KG1 (cell line): ENCODE measurements around the gene TBC1D20.
"Not testable (repeated sequence)": the region's sequence is repeated elsewhere in the genome, so short reads cannot be mapped to it uniquely, and the experiment has no call there.

Experiments used
- DNase-seq: peaks from one replicate; lab custom pipeline; 2025; lab: John Stamatoyannopoulos, UW

Gene TBC1D20

GRCh38 chr20:462199-462991 lies at the start of gene TBC1D20:
Gene TBC1D20, minus strand, starts transcription at chr20:462533. Its CDS starts 128 bp downstream, at chr20:462405.
- peak; percentile 68 for DNase-seq

GRCh38 chr20:510328-511057 lies 48.2 kb upstream of the TBC1D20 start:
- not testable (repeated sequence) for DNase-seq

- DNase-seq: not testable (repeated sequence)
Measured at GRCh38 chr20:508364-508787, 46.0 kb upstream of the TBC1D20 start.

- no peak for DNase-seq
Measured at GRCh38 chr20:507761-508332, 45.5 kb upstream of the TBC1D20 start.

GRCh38 chr20:507006-507758 lies 44.8 kb upstream of the TBC1D20 start:
- no peak for DNase-seq

- no peak for DNase-seq
Measured at GRCh38 chr20:504632-505075, 42.3 kb upstream of the TBC1D20 start.

- no peak for DNase-seq
Measured at GRCh38 chr20:503048-503737, 40.9 kb upstream of the TBC1D20 start.

GRCh38 chr20:497979-498378 lies 35.6 kb upstream of the TBC1D20 start:
- DNase-seq: no peak

- DNase-seq: no peak
Measured at GRCh38 chr20:496126-496696, 33.9 kb upstream of the TBC1D20 start.

- DNase-seq: no peak
Measured at GRCh38 chr20:492159-492558, 29.8 kb upstream of the TBC1D20 start.

- DNase-seq: no peak
Measured at GRCh38 chr20:487655-488054, 25.3 kb upstream of the TBC1D20 start.

- DNase-seq: no peak
Measured at GRCh38 chr20:483815-484644, 21.7 kb upstream of the TBC1D20 start.

GRCh38 chr20:481167-481566 lies 18.8 kb upstream of the TBC1D20 start:
- DNase-seq: no peak

- DNase-seq: no peak
Measured at GRCh38 chr20:480044-480443, 17.7 kb upstream of the TBC1D20 start.

GRCh38 chr20:479487-479886 lies 17.2 kb upstream of the TBC1D20 start:
- no peak for DNase-seq

- DNase-seq: peak; percentile 51
Measured at GRCh38 chr20:478949-479429, 16.7 kb upstream of the TBC1D20 start.

- no peak for DNase-seq
Measured at GRCh38 chr20:478010-478948, 15.9 kb upstream of the TBC1D20 start.

GRCh38 chr20:476561-477249 lies 14.4 kb upstream of the TBC1D20 start:
- DNase-seq: not testable (repeated sequence)
